ENCODE measurements around the gene TP53I11.

The TP53I11 gene

GRCh38 chr11:44954051-44954906 is 3.6 kb upstream of the TP53I11 start:
- H3K4me3 ChIP-seq (ENCODE audit: low read depth, low read length), result no peak overlapping the region
- DNase-seq (ENCODE audit: low read depth), result no peak
- TF ChIP-seq CTCF (IDR thresholded peaks at IDR 0.05; ENCODE audit: low read depth, low read length, missing control alignments), result no peak
- in situ Hi-C loops (cut with HindIII; ENCODE audit: low sequenced_read_pairs), result no loop called here

GRCh38 chr11:44952500-44953260 is 2.0 kb upstream of the TP53I11 start:
- TF ChIP-seq CTCF (IDR thresholded peaks at IDR 0.05; ENCODE audit: low read depth, low read length, missing control alignments), result no peak
- no peak overlapping the region for H3K4me3 ChIP-seq (ENCODE audit: low read depth, low read length)
- no peak for DNase-seq (ENCODE audit: low read depth)
- in situ Hi-C loops (cut with HindIII; ENCODE audit: low sequenced_read_pairs), result no loop called here

GRCh38 chr11:44952082-44952481 is 1.4 kb upstream of the TP53I11 start:
- no peak overlapping the region for H3K4me3 ChIP-seq (ENCODE audit: low read depth, low read length)
- in situ Hi-C loops (cut with HindIII; ENCODE audit: low sequenced_read_pairs), result no loop called here
- no peak for TF ChIP-seq CTCF (IDR thresholded peaks at IDR 0.05; ENCODE audit: low read depth, low read length, missing control alignments)
- no peak for DNase-seq (ENCODE audit: low read depth)

GRCh38 chr11:44950031-44950624 is 555 bp downstream of the TP53I11 start:
- in situ Hi-C loops (cut with HindIII; ENCODE audit: low sequenced_read_pairs), result no loop called here
- DNase-seq (ENCODE audit: low read depth), result no peak
- TF ChIP-seq CTCF (IDR thresholded peaks at IDR 0.05; ENCODE audit: low read depth, low read length, missing control alignments), result no peak
- H3K4me3 ChIP-seq (ENCODE audit: low read depth, low read length), result peak overlapping the region; percentile 62

- H3K4me3 ChIP-seq (ENCODE audit: low read depth, low read length), result peak overlapping the region; percentile 62
- no peak for DNase-seq (ENCODE audit: low read depth)
- in situ Hi-C loops (cut with HindIII; ENCODE audit: low sequenced_read_pairs), result loop anchor here (25.0 kb wide), 1 partner anchor 388 kb away; no protein-coding TSS in a partner anchor
- TF ChIP-seq CTCF (IDR thresholded peaks at IDR 0.05; ENCODE audit: low read depth, low read length, missing control alignments), result peak; percentile 75
These were observed 1.3 kb downstream of the TP53I11 start for GRCh38 chr11:44949160-44950030.
